Activated CD8-positive, alpha-beta memory T cell treated with anti-CD3 and anti-CD28 coated beads, Interleukin-2, amount 50 U/mL, for 4 hours (primary cell): Measurements from ENCODE around the gene ART5.

Source experiments
- DNase-seq: peaks from one replicate; pipeline ENCODE4 v3.0.0-alpha.2; 2020

Gene ART5, protein sequence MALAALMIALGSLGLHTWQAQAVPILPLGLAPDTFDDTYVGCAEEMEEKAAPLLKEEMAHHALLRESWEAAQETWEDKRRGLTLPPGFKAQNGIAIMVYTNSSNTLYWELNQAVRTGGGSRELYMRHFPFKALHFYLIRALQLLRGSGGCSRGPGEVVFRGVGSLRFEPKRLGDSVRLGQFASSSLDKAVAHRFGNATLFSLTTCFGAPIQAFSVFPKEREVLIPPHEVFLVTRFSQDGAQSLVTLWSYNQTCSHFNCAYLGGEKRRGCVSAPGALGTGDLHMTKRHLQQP

DNA sequence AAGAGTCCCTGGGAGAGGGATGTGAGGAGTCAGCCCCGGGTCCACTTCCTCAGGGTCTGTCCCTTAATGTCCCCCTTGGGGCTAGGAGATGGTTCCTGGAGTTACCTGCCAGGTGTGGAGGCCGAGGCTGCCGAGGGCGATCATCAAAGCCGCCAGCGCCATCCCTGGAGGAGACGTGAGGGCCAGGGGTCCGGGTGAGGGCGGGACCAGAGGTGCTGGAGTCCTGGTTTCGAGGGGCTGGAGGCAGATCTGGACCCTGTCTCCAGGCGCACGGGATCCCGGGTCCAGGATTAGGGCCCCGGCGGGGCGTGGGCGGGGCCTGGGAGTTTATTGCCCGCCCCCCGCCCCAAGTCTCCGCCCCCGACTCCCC lies at the start of gene ART5:
Gene ART5 (minus strand): TSS at position 292 of the 370 bp plus-strand sequence. CDS start 130 bp downstream, at position 162.
- DNase-seq: no peak

GRCh38 chr11:3686751-3687150 lies 45.0 kb upstream of the ART5 start:
- no peak for DNase-seq

GRCh38 chr11:3685923-3686322 lies 44.1 kb upstream of the ART5 start:
- DNase-seq: no peak

DNA sequence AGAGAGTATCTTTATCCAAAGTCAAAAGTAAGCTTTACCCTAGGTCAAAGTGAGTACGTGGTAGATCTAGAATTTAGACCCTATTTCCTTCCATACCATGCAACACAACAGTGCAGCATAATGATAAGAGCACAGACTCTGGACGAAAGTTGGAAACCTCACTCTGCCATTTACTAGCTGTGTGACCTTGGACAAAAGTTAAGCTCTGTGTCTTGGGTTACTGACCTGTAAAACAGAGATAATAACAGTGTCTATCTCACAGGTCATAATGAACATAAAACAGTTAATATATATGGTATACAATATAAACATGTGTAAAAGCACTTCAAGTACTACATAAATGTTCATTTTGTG lies 43.0 kb upstream of the ART5 start:
- DNase-seq: no peak

DNA sequence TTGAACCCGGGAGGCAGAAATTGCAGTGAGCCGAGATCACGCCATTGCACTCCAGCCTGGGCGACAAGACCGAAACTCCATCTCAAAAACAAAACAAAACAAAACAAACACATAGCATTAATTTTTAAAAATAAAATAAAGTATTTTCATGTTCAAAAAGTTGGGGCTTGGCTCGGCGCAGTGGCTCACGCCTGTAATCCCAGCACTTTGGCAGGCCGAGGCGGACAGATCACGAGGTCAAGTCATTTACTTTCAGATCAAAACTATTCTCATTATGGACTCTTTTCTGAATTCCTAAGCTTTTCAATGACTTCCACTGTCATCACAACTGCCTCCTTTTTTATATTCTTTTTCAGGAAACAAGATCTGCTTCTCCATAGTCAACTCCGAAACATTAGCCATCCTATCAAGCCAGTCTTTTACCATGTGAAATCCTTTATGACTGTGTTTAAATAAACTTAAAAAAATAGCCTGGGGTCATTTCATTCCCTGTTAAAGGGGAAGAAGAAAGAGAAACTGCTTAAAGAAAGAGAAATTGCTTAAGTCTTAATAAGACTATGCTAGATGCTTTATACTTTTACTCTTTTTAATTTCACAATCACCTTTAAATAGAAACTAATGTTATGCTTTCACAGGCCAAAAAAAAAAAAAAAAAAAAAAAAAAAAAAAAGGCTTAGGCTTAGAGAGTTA lies 42.5 kb upstream of the ART5 start:
- no peak for DNase-seq

GRCh38 chr11:3683039-3683438 lies 41.2 kb upstream of the ART5 start:
- no peak for DNase-seq

GRCh38 chr11:3679077-3679476 lies 37.3 kb upstream of the ART5 start:
- DNase-seq: no peak

DNA sequence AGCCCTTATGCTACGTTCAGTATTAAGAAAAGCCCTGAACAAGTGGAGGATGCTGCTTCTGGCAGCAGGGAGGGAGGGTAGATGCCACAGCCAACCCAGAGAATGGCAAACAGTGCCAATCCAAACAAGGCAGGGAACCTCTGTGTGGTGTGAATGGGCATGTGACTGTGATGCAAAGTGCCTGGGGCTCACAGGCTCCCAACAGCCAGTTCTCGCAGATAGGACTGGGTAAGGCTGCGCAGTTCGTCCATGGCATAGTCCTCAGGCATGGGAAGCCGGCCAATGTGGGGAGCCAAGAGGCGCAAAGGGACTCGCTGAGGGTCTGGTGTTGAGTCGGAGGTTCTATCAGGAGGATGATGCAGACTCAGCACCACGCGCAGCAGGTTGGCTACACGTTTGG lies 34.2 kb upstream of the ART5 start:
- DNase-seq: no peak

DNA sequence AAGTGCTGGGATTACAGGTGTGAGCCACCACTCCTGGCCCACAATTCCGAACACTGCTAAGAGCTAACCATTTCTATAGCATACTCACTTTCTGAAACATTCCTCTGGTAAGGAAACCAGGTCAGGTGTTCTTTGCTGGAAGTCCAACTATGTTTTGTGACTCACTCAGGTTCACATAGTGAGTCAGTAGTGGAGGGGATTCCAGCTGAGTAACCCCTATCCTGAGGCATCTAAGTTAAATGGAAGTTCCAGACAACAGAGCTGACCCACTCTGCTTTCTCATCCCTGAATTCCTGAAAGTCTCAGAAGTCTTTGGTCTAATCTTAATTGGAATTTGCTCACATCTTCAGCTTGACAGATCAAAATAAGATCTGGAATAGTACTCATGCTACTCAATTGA lies 32.4 kb upstream of the ART5 start:
- DNase-seq: no peak

DNA sequence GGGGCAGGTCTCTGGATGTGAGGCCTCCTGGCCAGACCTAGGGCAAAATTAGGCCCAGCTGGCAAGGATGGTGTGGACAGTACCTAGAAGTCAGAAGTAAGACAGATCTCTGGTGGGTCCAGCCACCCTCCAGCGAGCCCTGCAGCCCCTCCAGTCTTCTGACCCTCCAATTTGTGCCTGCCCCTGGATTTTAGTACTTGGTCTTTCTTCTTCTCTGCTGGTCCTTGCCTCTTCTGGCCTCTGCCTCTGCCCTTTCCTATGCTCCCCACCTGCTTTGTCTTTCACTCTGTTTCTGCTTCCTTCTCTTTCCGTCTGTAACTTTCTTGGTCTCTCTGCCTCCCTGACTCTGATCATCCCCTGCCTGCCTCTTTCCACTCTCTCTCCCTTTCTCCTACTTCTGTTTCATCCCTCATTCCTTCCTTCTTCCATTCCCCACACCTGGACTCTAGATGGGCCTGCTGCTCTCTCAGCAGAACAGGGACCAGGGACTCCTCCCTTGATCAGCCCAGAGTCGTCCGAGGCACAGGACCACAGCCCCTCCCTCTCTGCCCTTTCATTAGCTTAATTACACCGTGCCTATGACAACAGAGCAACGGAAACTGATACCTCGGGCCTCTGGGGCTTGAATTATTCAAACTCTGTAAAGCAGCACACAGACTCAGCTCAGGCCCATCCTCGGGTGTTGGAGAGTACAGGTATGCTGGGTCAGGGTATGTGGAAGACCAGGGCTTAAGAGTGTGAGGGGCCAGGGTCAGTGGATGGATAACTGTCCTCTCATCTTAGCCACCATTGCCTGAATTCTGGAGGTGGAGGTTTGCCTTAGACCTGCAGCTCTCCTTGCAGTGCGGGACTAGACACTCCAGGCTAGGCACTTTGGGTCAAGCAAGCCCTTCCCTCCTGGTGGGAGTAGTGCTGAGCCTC lies 29.8 kb upstream of the ART5 start, which contains the start of gene CHRNA10:
Gene CHRNA10 (minus strand): TSS at position 51 of the 921 bp plus-strand sequence. CDS start 72 bp downstream, outside the sequence.
- no peak for DNase-seq

DNA sequence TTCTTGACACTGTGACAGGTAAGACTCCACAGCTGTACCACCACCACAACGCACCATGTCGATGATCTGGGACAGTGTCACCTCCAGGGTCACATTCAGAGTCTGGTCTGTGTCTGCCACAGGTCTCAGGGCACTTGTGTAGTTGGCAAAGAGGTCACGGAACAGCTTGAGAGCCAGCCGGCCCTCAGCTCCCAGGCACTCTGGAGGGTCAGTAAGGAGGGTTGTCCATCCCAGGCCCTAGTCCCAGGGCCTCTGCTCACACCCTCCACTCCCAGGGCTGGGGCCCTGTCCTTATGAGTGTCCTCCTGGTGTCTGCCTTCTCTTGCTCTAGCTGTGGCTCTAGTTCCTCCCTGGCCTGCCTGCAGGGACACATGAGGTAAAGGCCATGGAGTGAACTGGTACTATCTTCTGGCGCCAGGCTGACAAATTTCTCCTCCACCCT lies 28.0 kb upstream of the ART5 start:
- DNase-seq: no peak

DNA sequence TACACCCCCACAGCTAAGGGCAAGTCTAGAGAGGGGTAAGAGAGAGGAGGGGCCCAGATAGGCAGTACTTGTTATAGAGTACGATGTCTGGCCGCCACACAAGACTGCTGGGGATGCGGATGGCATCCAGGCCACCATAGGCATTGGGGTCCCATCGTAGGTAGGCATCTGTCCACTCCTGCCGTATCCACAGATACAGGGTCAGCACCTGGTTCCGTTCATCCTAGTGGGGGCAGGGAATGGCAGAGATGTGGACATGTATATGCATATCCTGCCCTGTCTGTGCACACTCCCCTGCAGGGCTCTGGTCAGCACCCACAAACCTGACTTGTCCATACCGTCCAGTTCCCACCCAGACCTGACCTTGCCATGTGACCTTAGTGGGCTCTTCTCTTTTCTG lies 27.3 kb upstream of the ART5 start:
- DNase-seq: no peak

GRCh38 chr11:3667149-3668035 lies 25.6 kb upstream of the ART5 start:
- DNase-seq: no peak

- DNase-seq: no peak
Measured at GRCh38 chr11:3666023-3666530, 24.3 kb upstream of the ART5 start.

GRCh38 chr11:3665336-3666022 lies 23.7 kb upstream of the ART5 start:
- no peak for DNase-seq

DNA sequence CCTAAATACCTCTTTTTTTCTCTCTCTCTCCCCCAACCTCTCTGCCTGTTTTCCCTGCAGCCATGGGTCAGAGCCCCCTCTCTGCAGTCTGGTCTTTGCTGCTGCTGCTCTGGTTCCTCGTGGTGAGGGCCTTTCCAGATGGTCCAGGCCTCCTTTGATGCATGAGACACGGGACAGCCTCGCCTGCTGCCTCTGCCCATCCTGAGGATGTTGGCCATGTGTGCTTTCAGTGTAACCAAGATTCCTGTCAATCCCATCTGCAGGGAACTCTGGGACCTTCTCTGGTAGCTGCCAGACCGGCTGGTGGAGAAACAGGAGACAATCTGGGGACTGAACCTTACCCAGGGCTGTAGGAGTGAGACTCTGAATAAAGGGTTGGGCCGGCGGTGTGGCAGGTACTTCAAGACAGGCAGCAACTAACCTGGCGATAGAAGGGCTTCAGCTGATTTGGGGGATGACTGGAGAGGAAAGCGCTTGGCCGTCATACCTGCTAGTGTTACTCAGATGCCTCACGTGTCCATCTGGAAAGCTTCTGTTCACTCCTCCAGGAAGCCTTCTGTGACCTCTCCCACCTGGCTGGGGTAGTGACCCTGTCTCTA lies 22.3 kb upstream of the ART5 start:
- no peak for DNase-seq

GRCh38 chr11:3662856-3663255 lies 21.1 kb upstream of the ART5 start:
- DNase-seq: no peak

GRCh38 chr11:3660960-3661359 lies 19.2 kb upstream of the ART5 start:
- no peak for DNase-seq

- no peak for DNase-seq
Measured at GRCh38 chr11:3659595-3660515, 18.1 kb upstream of the ART5 start.

GRCh38 chr11:3658252-3658651 lies 16.5 kb upstream of the ART5 start:
- DNase-seq: no peak
